Measurements from ENCODE around the gene MRPL52. TPM values are rescaled to one million over a fixed set of nuclear protein-coding genes. Genes with fewer than 3 reads are reported as not detected.
A peak's percentile ranks its signal among the peaks of the same experiment; 100 is the strongest.

The MRPL52 gene
- total and polyA plus RNA-seq, 2 of the 13 experiments (the other 11 are each of a cell fraction or from before 2014, with no cell fraction given): 118 to 329 TPM

GRCh38 chr14:22854963-22855724, 25.5 kb downstream of the MRPL52 start (continued):
- TF ChIP-seq PATZ1 (CRISPR knock-in tag; IDR thresholded peaks at IDR 0.05) (0 out of 2 replicates have a peak, but pooled peaks have one; percentile 6), FOSL2 (CRISPR knock-in tag; IDR thresholded peaks at IDR 0.05) (peak; percentile 87), MEIS1 (CRISPR knock-in tag; IDR thresholded peaks at IDR 0.05; ENCODE audit: borderline replicate concordance) (no peak), THRA (CRISPR knock-in tag; IDR thresholded peaks at IDR 0.05; ENCODE audit: borderline replicate concordance) (no peak), ZNF30 (CRISPR knock-in tag; IDR thresholded peaks at IDR 0.05) (no peak), TBX2 (CRISPR knock-in tag; IDR thresholded peaks at IDR 0.05; ENCODE audit: borderline replicate concordance) (no peak; the same call in 1 of the 2 replicates), ZNF7 (CRISPR knock-in tag; IDR thresholded peaks at IDR 0.05) (no peak), ZKSCAN8 (CRISPR knock-in tag; IDR thresholded peaks at IDR 0.05; ENCODE audit: borderline replicate concordance) (no peak), NR2F2 (IDR thresholded peaks at IDR 0.05; ENCODE audit: borderline replicate concordance, low read depth) (no peak), RARA (CRISPR knock-in tag; IDR thresholded peaks at IDR 0.05) (peak; percentile 73), ZNF564 (CRISPR knock-in tag; IDR thresholded peaks at IDR 0.05) (no peak), HNF1A (IDR thresholded peaks at IDR 0.05; ENCODE audit: low read depth) (no peak), HNF1A (CRISPR knock-in tag; IDR thresholded peaks at IDR 0.05; ENCODE audit: borderline replicate concordance) (no peak), ZBTB43 (CRISPR knock-in tag; conservative IDR thresholded peaks at IDR 0.05) (0 out of 2 replicates have a peak, but pooled peaks have one; percentile 55)
- TF ChIP-seq, protein P1, sequence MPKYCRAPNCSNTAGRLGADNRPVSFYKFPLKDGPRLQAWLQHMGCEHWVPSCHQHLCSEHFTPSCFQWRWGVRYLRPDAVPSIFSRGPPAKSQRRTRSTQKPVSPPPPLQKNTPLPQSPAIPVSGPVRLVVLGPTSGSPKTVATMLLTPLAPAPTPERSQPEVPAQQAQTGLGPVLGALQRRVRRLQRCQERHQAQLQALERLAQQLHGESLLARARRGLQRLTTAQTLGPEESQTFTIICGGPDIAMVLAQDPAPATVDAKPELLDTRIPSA (CRISPR knock-in tag; IDR thresholded peaks at IDR 0.05; ENCODE audit: borderline replicate concordance): no peak
- TF ChIP-seq, protein P2, sequence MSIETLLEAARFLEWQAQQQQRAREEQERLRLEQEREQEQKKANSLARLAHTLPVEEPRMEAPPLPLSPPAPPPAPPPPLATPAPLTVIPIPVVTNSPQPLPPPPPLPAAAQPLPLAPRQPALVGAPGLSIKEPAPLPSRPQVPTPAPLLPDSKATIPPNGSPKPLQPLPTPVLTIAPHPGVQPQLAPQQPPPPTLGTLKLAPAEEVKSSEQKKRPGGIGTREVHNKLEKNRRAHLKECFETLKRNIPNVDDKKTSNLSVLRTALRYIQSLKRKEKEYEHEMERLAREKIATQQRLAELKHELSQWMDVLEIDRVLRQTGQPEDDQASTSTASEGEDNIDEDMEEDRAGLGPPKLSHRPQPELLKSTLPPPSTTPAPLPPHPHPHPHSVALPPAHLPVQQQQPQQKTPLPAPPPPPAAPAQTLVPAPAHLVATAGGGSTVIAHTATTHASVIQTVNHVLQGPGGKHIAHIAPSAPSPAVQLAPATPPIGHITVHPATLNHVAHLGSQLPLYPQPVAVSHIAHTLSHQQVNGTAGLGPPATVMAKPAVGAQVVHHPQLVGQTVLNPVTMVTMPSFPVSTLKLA (IDR thresholded peaks at IDR 0.05): no peak

All from HepG2 (cell line).